ENCODE results near the gene TES.
A peak's percentile ranks its signal among the peaks of the same experiment; 100 is the strongest.
"Not testable (repeated sequence)": the region's sequence is repeated elsewhere in the genome, so short reads cannot be mapped to it uniquely, and the experiment has no call there.

Gene TES, protein sequence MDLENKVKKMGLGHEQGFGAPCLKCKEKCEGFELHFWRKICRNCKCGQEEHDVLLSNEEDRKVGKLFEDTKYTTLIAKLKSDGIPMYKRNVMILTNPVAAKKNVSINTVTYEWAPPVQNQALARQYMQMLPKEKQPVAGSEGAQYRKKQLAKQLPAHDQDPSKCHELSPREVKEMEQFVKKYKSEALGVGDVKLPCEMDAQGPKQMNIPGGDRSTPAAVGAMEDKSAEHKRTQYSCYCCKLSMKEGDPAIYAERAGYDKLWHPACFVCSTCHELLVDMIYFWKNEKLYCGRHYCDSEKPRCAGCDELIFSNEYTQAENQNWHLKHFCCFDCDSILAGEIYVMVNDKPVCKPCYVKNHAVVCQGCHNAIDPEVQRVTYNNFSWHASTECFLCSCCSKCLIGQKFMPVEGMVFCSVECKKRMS

GRCh38 chr7:116210345-116211005 is at the start of gene TES:
TES (plus strand) TSS chr7:116210539; CDS start chr7:116210708, 169 bp downstream.
- DNase-seq = peak; percentile 86

GRCh38 chr7:116161728-116162127 is 48.6 kb upstream of the TES start:
- DNase-seq = no peak

GRCh38 chr7:116162254-116162653 is 48.1 kb upstream of the TES start:
- DNase-seq = no peak

GRCh38 chr7:116162992-116163391 is 47.3 kb upstream of the TES start:
- no peak for DNase-seq

DNA sequence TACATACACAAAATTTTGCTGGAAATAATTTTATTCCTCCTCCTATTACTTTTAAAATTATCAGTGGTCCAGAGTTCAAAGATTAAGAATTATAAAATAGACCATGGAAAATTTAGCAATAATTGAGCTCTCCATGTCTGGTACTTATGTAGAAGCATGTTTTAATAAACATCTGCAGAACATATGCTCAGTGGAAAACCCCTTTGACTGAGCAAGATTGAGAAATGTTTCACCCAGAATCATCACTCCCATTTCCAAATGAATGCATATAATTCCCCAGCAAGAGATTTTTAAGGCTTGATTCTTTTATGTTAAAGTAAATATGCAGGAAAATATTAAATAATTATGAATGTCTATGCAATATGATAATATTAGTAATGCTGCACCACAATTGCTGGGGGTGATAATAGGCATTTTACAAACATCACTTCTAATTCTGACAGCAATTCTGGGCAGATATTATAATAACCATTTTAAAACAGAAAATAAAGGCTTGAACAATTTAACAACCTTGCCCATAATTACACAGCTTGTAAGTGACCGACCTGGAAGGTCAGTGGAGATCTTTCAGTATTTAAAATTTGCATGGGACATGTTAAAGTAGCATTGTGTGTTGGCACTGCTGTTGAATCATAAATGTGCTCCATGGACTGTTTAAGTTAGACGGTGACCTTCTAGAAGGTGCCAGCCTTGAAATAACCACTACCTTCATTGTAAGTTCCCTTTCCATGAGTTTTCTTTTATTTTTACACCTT is 45.6 kb upstream of the TES start:
- no peak for DNase-seq

DNA sequence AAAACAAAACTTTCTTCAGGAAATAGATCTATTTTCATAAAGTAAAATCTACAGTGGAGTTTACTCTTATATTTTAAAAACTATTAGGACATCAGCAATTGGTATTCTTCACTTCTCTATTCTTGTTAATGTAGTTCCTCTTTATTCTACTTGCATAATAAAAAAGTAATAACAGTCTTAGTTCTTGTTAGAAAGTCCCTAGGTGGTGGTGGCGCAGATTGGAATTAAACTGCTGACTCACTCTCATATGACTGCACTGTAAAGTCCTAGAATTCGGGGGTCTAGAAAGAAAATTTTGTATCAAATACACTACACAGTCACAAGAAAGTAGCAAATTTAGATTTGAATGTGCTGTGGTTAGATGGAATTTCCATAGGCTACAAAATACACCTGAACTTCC is 44.6 kb upstream of the TES start:
- no peak for DNase-seq

DNA sequence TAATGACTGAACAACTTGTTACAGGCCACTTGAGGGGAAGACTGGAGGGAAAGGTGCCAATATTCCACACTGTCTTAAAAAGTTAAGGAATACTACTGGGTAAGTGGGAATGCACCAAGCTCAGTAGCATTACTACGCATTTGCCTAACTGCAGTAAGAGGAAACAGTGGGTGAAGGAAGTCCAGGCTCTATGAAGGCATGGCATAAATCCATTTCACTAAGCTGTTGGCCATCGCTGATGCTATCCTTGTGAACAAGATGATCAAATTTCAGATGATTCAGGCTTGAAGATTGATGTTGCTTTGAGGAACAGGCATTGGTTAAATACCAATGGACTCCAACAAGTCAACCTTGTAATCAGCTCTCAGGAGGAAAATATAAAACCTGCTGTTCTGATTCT is 44.2 kb upstream of the TES start:
- no peak for DNase-seq

GRCh38 chr7:116167177-116167576 is 43.2 kb upstream of the TES start:
- DNase-seq = no peak

DNA sequence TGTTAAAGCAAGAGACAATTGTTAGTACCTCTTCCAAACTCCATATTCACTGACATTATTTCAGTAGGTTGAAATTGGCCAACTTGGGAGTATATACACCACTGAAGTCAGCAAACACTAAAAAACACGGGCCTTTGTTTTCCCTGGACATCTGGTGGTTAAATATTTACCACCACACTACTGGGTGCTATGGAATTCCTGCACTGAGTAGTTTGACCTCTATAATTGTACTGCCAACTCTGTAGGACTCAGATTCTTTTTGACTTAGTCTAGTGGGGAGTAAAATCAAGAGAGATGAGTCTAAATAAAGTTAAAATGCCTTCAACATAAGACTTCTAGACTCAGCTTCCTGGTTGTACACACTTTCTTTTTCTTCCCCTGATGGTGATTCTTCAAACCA is 41.3 kb upstream of the TES start:
- no peak for DNase-seq

- DNase-seq = no peak
Observed at GRCh38 chr7:116170180-116170579, 40.2 kb upstream of the TES start.

- DNase-seq = no peak
Observed at GRCh38 chr7:116171094-116171493, 39.2 kb upstream of the TES start.

DNA sequence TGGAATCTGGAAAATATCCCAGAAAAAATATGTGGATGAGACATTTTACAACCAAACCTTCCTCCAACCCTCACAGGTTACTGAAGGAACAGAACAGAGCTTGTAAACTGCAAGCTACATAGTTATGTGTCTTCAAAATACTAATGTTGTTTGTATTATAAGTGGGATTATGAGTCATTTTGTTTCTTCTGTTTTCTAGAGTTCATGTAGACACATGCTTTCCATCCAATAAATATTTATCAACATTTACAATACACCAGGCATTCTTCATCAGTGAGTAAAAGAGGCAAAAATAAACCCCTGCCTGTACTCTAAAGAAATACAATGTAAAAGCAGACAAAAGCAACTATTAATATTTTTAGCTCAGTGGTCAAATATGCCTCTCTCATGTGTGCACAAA is 38.0 kb upstream of the TES start:
- no peak for DNase-seq

DNA sequence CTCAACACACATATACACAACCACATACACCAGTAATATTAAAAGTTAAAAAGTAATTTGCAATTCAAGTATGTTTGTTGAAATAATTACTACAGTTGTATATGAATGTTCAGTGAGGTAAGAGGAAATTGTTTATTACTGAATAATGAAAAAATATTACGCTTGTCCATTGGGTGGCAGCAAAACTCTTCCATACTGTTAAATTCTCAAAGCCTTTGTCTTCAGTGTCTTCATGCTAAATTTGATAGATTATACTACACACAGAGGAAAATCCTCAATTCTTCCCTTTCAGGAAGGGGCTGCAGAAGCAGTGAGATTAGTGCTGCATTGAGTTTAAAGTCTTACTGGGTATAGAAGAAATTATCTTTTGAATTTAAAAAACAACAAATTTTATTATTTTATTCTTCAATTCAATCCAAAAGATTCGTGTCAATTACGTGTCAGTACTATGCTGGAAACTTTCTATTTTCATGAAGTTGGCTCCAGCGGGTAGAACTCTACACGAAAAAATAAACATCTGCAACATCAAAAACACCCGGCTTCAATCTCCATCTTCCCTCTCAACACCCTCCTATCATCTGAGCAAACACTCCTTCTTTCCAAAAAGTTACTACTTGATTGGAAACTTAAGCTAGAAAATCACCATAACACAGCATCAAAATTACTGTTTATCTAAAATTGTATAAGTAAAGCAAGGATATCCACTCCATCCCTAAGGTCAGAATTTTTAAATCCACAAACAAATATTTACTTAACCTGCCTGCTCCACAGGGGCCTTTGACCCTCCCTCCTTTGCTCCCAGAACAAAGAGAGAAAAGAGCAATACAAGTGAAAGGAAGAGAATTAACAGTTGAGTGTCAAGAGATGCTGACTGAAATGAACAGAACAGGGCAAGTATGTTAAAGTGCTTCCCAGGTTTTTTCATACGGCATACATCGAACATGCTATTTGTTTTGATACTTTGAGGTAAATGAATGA is 37.0 kb upstream of the TES start:
- DNase-seq = no peak

- not testable (repeated sequence) for DNase-seq
Observed at GRCh38 chr7:116175095-116175494, 35.2 kb upstream of the TES start.

DNA sequence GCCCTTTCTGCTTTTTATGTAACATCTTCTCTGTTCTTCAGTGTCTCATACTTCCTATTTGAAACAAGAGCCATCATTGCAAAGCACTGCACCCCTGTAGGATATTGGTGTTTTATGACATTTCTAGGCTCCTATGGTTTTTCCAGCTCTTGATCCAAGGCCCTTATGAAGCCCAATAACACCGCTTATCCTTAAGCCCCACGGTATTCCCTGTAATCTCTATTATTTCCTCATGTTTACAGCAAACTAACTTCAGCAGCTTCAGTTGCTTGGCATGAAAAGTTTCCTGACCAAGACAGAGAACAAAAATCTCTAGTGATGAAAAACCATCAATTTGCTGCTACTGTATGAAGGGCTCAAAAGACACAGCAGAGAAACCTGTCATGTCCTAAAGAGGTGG is 34.1 kb upstream of the TES start:
- DNase-seq = no peak

GRCh38 chr7:116177009-116177408 is 33.3 kb upstream of the TES start:
- no peak for DNase-seq

- DNase-seq = peak; percentile 60
Observed at GRCh38 chr7:116180302-116180701, 30.0 kb upstream of the TES start.

DNA sequence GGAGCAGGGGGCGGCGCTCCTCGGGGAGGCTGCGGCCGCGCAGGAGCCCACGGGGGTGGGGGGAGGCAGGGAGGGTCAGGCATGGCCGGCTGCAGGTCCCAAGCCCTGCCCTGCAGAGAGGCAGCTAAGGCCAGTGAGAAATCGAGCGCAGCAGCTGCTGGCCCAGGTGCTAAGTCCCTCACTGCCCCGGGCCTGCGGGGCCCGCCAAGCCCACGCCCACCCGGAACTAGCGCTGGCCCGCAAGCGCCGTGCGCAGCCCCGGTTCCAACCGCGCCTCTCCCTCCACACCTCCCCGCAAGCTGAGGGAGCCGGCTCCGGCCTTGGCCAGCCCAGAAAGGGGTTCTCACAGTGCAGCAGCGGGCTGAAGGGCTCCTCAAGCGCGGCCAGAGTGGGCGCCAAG is 28.3 kb upstream of the TES start:
- no peak for DNase-seq

- DNase-seq = no peak
Observed at GRCh38 chr7:116185450-116185849, 24.9 kb upstream of the TES start.

- DNase-seq = no peak
Observed at GRCh38 chr7:116185956-116186355, 24.4 kb upstream of the TES start.

GRCh38 chr7:116187400-116187799 is 22.9 kb upstream of the TES start:
- no peak for DNase-seq

DNA sequence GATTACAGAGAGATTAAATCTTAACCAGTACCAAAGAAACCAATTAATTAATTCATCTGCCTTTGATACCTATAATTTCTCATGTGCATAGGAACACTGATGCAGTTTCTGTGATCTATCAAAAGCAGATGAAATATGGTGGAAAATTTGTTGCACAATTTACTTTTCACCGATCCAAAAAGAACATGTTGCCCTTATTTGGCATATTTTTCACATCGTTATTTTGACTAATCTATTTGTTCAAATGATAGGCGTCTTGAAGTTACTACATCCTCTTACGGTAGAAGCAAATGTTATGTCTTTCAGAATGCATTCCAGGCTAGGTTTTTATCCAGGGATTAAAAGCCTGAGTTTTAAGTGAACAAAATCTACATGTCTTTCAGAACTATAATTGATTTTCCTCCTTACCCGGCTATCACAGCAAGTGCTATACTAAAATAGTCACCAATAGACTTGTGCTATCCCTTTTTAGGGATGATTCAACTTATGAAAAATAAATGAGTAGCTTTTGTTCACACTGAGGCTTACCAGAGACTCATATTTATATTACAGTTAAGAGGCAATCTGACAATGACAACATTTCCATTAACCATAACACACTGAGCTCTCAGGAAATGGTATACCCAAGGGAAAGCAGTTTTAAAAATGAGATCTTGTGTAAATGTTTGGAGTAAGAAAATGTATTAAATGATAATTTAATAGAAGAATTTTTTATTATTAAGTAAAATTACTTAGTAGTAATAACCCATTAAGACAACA is 16.8 kb upstream of the TES start:
- no peak for DNase-seq

All from activated CD8-positive, alpha-beta memory T cell treated with anti-CD3 and anti-CD28 coated beads for 24 hours (primary cell).